Heart right ventricle (tissue), 16 donors: ENCODE measurements around the gene NEK4. TPM values are rescaled to one million over a fixed set of nuclear protein-coding genes. Genes with fewer than 3 reads are reported as not detected.

Experiments
- ATAC-seq, 8 donors: fragments of 200-7000 bp; cut with Tn5 transposase; one replicate each; pipeline ENCODE4 v1.9.1; 2020; ENCODE audit warnings: mild to moderate bottlenecking in 8 of 8, moderate library complexity in 8 of 8, moderate number of reproducible peaks in 1 of 8
- DNase-seq, 2 donors: peaks; one replicate each; pipeline ENCODE4 v3.0.0-alpha.2; 2020
- H3K27ac ChIP-seq, 10 donors: fragments of 200-600 bp; sonication (generic) in 2 of 10; one replicate each; pipeline versions ENCODE4 v1.5.0 to v1.8.0; 2020 to 2022; ENCODE audit warnings: mild to moderate bottlenecking in 3 of 10
- H3K27me3 ChIP-seq, 7 donors: fragments of 200-600 bp; one replicate each; pipeline ENCODE4 v1.8.0; 2021 to 2022; ENCODE audit warnings: mild to moderate bottlenecking in 2 of 7
- H3K36me3 ChIP-seq, 9 donors: fragments of 200-600 bp; sonication (generic) in 1 of 9; one replicate each; pipeline versions ENCODE4 v1.5.0 to v1.8.0; 2020 to 2022; ENCODE audit warnings: mild to moderate bottlenecking in 2 of 9
- H3K4me1 ChIP-seq, 9 donors: fragments of 200-600 bp; sonication (generic) in 1 of 9; one replicate each; pipeline versions ENCODE4 v1.5.0 to v1.8.0; 2020 to 2022; ENCODE audit warnings: mild to moderate bottlenecking in 4 of 9
- H3K4me3 ChIP-seq, 10 donors: fragments of 200-600 bp; sonication (generic) in 2 of 10; one replicate each; pipeline versions ENCODE4 v1.5.0 to v1.8.0; 2020 to 2022; ENCODE audit warnings: mild to moderate bottlenecking in 7 of 10, moderate library complexity in 2 of 10
- H3K9me3 ChIP-seq, 11 donors: fragments of 200-600 bp in 10 of 11; sonication (generic) in 2 of 11; one replicate each; pipeline versions ENCODE4 v1.5.0 to v1.8.0; 2013 to 2022; ENCODE audit warnings: mild to moderate bottlenecking in 2 of 11, control low read depth in 1 of 11, moderate library complexity in 1 of 11
- WGBS, 2 donors: extraction: QIAGEN DNeasy Blood & Tissue Kit; methylation state at CpG; one replicate each; pipeline ENCODE4 v1.1.7; 2013; ENCODE audit warnings: inconsistent platforms in 1 of 2; 5-methylcytosine and 5-hydroxymethylcytosine counted together
- intact Hi-C, 10 donors: fragments of 100-400 bp; cut with DNase I; formaldehyde crosslinking; loops; one replicate each; pipeline versions ENCODE4 v1.11.1 to v1.14.2; 2022
- polyA plus RNA-seq, 2 donors: library from polyadenylated mRNA; stranded (reverse); fragments of 200-250 nt; gene quantifications; one replicate each; pipeline ENCODE4 v1.2.3, GENCODE V29; 2013
- total RNA-seq, 10 donors: library from RNA; stranded (reverse); fragmentation: NEBNext Ultra II Directional in 3 of 10; extraction: Animal tissue kit (Norgen Biotek cat#: 25700) in 3 of 10; gene quantifications; one replicate each; pipeline versions ENCODE4 v1.2.1 to v1.2.4, GENCODE V29; 2021 to 2023
- TF ChIP-seq, protein P1 (sequence below), 9 donors: fragments of 200-600 bp; sonication (generic) in 2 of 9; IDR thresholded peaks; one replicate each; pipeline versions ENCODE4 v1.5.0 to v1.8.0; 2021 to 2022; ENCODE audit warnings: antibody characterized with exemption in 9 of 9, mild to moderate bottlenecking in 5 of 9, moderate library complexity in 1 of 9
- donor health status: Arrhythmogenic right ventricular cardiomyopathy.
- donor health status: ischemic (EF 13 %, LVEDD 7.1; RV severe dilation, severe dysfunction).
- donor health status: healthy with polysubstance abuse.
- donor health status: DM: no; HTN: yes; CAD: no.
- donor health status: DM: no; HTN: no; CAD: no.
- donor health status: ischemic (EF 25% LVEDD 6.9; RV normal size, moderate dysfunction).
- donor health status: ischemic (EF 25% LVEDD 5.7; RV mildly dilated, moderate dysfunction).
- donor health status: healthy.
- donor health status: DM: yes; HTN: yes; CAD: no.
- donor health status: Ischemic cardiomyopathy.
- donor health status: ischemic (EF 35%, LVEDD 5.7; RV mildly dilated, moderate dysfunction).
- donor health status: nonischemic (EF 11% LVEDD 7.7; RV severe dilation, severe dysfunction).
- donor health status: DM: yes; HTN: yes; CAD: no.
- donor health status: PGD.
- donor health status: ischemic (EF 29% LVEDD 5.4; RV normal size, mild dysfunction).
- donor health status: nonischemic (EF 23%, LVEDD 6.1; RV moderate dilation, normal function).

Gene NEK4
- total and polyA plus RNA-seq, 12 donors = 4.6 to 21.4 (median 16.0) TPM

DNA sequence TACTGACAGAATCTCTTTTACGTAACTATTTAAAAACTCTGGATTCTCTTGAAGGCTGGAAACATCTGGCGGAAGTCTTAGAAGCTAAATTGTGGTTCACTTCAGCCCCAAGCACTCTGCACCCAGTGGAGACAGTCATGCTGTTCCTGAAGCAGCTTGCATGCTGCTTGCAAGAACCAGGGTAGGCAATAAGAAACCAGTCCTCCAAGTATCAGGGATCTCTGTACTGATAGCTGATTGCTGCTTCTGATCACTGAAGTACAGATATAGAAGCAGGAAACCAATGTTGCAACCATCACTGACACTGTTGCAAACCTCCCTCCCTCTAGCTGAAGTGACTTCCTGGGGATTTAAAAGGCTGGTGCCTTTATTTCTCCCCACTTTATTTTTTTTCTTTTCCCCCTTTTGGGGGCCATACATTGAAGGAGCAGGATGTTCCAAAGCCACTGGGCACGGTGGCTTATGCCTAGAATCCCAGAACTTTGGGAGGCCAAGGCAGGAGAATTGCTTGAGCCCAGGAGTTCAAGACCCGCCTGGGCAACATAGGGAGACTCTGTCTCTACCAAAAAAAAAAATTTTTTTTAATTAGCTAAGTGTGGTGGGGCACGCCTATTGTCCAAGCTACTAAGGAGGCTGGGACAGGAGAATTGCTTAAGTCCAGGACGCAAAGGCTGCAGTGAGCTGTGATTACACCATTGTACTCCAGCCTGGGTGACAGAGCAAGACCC lies 49.6 kb downstream of the NEK4 start:
- Histone ChIP-seq H3K4me1 (peaks cover 0 to 23% (median 0%) of the 10 kb centered on the region in 9 donors), H3K9me3 (peaks cover 0 to 18% (median 0%) of the 10 kb centered on the region in 11 donors), H3K4me3 (no peak overlapping the region), H3K27ac (peak overlapping the region in 1 of 10 donors; percentile 53), H3K36me3 (peaks cover 0 to 32% (median 6%) of the 10 kb centered on the region in 9 donors), H3K27me3 (no peaks in the 10 kb centered on the region)
- WGBS, 2 donors = 86 to 94% methylated on average over 6 of the region's 6 CpGs
- intact Hi-C loops = no loop called here
- TF ChIP-seq, protein P1, sequence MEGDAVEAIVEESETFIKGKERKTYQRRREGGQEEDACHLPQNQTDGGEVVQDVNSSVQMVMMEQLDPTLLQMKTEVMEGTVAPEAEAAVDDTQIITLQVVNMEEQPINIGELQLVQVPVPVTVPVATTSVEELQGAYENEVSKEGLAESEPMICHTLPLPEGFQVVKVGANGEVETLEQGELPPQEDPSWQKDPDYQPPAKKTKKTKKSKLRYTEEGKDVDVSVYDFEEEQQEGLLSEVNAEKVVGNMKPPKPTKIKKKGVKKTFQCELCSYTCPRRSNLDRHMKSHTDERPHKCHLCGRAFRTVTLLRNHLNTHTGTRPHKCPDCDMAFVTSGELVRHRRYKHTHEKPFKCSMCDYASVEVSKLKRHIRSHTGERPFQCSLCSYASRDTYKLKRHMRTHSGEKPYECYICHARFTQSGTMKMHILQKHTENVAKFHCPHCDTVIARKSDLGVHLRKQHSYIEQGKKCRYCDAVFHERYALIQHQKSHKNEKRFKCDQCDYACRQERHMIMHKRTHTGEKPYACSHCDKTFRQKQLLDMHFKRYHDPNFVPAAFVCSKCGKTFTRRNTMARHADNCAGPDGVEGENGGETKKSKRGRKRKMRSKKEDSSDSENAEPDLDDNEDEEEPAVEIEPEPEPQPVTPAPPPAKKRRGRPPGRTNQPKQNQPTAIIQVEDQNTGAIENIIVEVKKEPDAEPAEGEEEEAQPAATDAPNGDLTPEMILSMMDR (IDR thresholded peaks at IDR 0.05) = no peak
- DNase-seq = no peak
- peak in 3 of 8 donors; percentile 16 to 69 (median 51) for ATAC-seq

DNA sequence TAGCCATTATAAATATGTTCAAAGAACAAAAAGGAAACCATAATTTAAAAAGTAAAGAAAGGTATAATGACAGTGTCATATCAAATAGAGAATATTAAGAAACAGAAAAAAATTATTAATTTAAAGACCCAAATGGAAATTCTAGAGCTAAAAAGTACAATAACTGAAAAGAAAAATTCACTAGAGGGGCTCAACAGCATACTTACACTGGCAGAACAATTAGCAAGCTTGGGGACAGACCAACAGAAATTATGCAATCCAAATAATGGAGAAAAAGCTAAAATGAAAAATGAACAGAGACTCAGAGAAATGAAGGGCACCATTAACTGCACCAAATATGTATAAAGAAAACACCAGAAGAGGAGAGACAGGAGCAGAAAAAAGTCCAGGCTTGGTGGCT lies 51.1 kb downstream of the NEK4 start:
- Histone ChIP-seq H3K36me3 (peaks cover 0 to 38% (median 6%) of the 10 kb centered on the region in 9 donors), H3K27me3 (no peaks in the 10 kb centered on the region), H3K9me3 (peaks cover 0 to 18% (median 0%) of the 10 kb centered on the region in 11 donors), H3K4me1 (peaks cover 0 to 27% (median 0%) of the 10 kb centered on the region in 9 donors), H3K4me3 (no peak overlapping the region), H3K27ac (no peak overlapping the region)
- intact Hi-C loops = no loop called here
- TF ChIP-seq, protein P1 (IDR thresholded peaks at IDR 0.05) = no peak
- DNase-seq (no peak), ATAC-seq (no peak)

DNA sequence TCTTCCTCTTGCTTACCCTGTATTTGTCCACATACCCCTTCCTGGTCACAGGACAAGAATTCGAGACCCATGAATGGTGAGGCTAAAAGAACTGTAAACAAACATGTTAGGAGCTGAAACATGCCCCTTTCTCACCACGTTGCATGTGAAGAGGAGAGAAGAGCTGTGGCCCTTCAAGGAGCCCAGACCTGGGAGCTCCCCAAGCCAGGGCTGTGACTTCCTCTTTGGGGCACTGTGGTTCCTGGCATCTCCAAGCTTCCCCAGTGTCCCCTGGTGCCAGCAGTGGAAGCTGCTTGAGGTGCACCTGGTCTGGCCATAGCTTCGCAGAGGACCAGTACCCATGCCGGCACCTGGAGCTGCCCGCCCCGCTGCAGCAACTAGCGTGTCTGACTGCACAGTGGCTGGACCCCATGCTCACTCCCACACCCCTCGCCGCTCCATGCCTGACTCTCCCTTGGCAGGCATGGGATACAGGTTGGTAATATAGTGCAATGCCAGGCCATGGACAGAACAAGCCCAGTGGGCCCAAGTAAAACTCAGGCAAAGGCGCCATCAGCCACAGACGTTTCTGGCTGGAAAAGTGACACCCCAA lies 54.9 kb downstream of the NEK4 start:
- H3K9me3 ChIP-seq = peaks cover 0 to 18% (median 0%) of the 10 kb centered on the region in 11 donors
- 93 to 94% methylated on average over 11 of the region's 11 CpGs for WGBS, 2 donors
- DNase-seq (no peak), ATAC-seq (peak in 1 of 8 donors; percentile 13)
- H3K4me1 ChIP-seq = peaks cover 0 to 16% (median 0%) of the 10 kb centered on the region in 9 donors
- intact Hi-C loops = no loop called here
- H3K36me3 ChIP-seq = peaks cover 0 to 45% (median 9%) of the 10 kb centered on the region in 9 donors
- H3K27ac ChIP-seq = no peak overlapping the region
- TF ChIP-seq, protein P1 (IDR thresholded peaks at IDR 0.05) = no peak
- H3K27me3 ChIP-seq = no peaks in the 10 kb centered on the region
- H3K4me3 ChIP-seq = no peak overlapping the region

DNA sequence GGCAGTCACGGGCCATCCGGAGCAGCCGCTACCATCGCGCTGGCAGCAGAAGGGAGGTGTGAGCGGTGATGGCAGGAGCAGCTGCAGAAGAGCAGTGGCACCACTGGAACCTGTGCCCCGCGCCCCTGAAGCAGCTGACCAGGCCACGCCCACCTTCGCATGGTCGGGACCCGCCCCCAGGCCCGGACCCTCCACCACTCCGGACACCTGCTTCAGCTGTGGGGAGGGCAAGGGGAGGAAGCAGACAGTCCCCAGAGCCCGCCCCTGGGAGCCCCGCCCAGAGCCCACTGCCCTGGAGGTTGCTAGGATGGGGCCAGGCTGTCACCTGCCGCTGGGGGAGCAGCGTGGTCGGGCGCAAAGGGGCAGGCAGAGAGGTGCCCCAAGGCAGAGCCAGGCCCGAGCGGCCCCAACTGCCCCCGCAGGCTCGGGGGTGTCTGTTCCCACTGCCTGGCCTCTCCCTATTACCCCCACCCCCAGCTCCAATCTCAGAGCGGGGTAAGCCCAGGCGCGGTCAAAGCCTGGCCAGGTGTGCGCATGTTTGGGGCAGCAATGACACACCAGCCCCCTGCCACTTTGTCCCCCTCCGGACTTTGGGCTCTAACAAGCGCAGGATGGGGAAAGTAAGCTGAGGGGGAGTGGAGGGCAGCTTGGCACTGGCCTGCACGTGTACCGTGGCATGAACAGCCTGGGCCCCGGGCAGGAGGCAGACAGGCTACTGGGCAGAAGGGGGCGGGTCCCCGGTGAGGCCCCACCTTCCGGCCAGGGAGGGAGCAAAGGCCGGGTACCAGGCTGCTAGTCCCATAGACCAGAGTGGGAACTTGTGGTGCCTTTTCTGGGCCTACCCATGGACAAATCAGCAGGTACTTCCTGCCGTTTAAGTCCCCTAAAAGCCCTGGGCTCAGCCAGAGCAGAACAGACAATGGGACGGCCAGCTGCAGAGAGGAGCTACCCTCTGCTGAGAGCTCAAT lies 56.1 kb downstream of the NEK4 start:
- H3K4me1 ChIP-seq = peaks cover 0 to 5% (median 0%) of the 10 kb centered on the region in 9 donors
- 38 to 54% methylated on average over 39 of the region's 39 CpGs for WGBS, 2 donors
- H3K27me3 ChIP-seq = no peaks in the 10 kb centered on the region
- TF ChIP-seq, protein P1 (IDR thresholded peaks at IDR 0.05) = no peak
- ATAC-seq (peak in 7 of 8 donors; percentile 20 to 64 (median 45)), DNase-seq (no peak)
- no peak overlapping the region for H3K4me3 ChIP-seq
- H3K36me3 ChIP-seq = peaks cover 0 to 46% (median 9%) of the 10 kb centered on the region in 9 donors
- no peak overlapping the region for H3K27ac ChIP-seq
- intact Hi-C loops = no loop called here
- peaks cover 0 to 7% (median 0%) of the 10 kb centered on the region in 11 donors for H3K9me3 ChIP-seq
